ENCODE data around the gene SCRT2. TPM values are rescaled to one million over a fixed set of nuclear protein-coding genes. Genes with fewer than 3 reads are reported as not detected.
"Not testable (repeated sequence)": the region's sequence is repeated elsewhere in the genome, so short reads cannot be mapped to it uniquely, and the experiment has no call there.

SCRT2 gene
- under 1 TPM; 0.04 to 0.10 (median 0.06) TPM for polyA plus RNA-seq (ENCODE audit: insufficient read length in 3 of 3)

GRCh38 chr20:675453-676314 lies at the start of gene SCRT2:
Gene SCRT2, minus strand, starts transcription at chr20:675802. Its CDS starts 201 bp downstream, at chr20:675601.
- DNase-seq (ENCODE audit: low read depth in 3 of 3, low spot score in 2 of 3): peak in 1 of 3 donors; percentile 59

- not testable (repeated sequence) for DNase-seq (ENCODE audit: low read depth in 3 of 3, low spot score in 2 of 3)
Observed at GRCh38 chr20:724797-725196, 49.2 kb upstream of the SCRT2 start.

GRCh38 chr20:723756-724155 lies 48.2 kb upstream of the SCRT2 start:
- no peak for DNase-seq (ENCODE audit: low read depth in 3 of 3, low spot score in 2 of 3)

- no peak for DNase-seq (ENCODE audit: low read depth in 3 of 3, low spot score in 2 of 3)
Observed at GRCh38 chr20:722822-723644, 47.4 kb upstream of the SCRT2 start.

GRCh38 chr20:721876-722275 lies 46.3 kb upstream of the SCRT2 start:
- no peak for DNase-seq (ENCODE audit: low read depth in 3 of 3, low spot score in 2 of 3)

GRCh38 chr20:719816-720215 lies 44.2 kb upstream of the SCRT2 start:
- DNase-seq (ENCODE audit: low read depth in 3 of 3, low spot score in 2 of 3): no peak

GRCh38 chr20:719068-719467 lies 43.5 kb upstream of the SCRT2 start:
- no peak for DNase-seq (ENCODE audit: low read depth in 3 of 3, low spot score in 2 of 3)

GRCh38 chr20:717832-718231 lies 42.2 kb upstream of the SCRT2 start:
- no peak for DNase-seq (ENCODE audit: low read depth in 3 of 3, low spot score in 2 of 3)

GRCh38 chr20:717271-717670 lies 41.7 kb upstream of the SCRT2 start:
- DNase-seq (ENCODE audit: low read depth in 3 of 3, low spot score in 2 of 3): no peak

- DNase-seq (ENCODE audit: low read depth in 3 of 3, low spot score in 2 of 3): no peak
Observed at GRCh38 chr20:714453-714852, 38.9 kb upstream of the SCRT2 start.

GRCh38 chr20:711576-711975 lies 36.0 kb upstream of the SCRT2 start:
- DNase-seq (ENCODE audit: low read depth in 3 of 3, low spot score in 2 of 3): no peak

- no peak for DNase-seq (ENCODE audit: low read depth in 3 of 3, low spot score in 2 of 3)
Observed at GRCh38 chr20:710780-711450, 35.3 kb upstream of the SCRT2 start.

GRCh38 chr20:709991-710779 lies 34.6 kb upstream of the SCRT2 start:
- DNase-seq (ENCODE audit: low read depth in 3 of 3, low spot score in 2 of 3): no peak

- no peak for DNase-seq (ENCODE audit: low read depth in 3 of 3, low spot score in 2 of 3)
Observed at GRCh38 chr20:709423-709822, 33.8 kb upstream of the SCRT2 start.

- DNase-seq (ENCODE audit: low read depth in 3 of 3, low spot score in 2 of 3): no peak
Observed at GRCh38 chr20:708956-709355, 33.4 kb upstream of the SCRT2 start.

GRCh38 chr20:707451-708110 lies 32.0 kb upstream of the SCRT2 start:
- no peak for DNase-seq (ENCODE audit: low read depth in 3 of 3, low spot score in 2 of 3)

GRCh38 chr20:706366-706885 lies 30.8 kb upstream of the SCRT2 start:
- no peak for DNase-seq (ENCODE audit: low read depth in 3 of 3, low spot score in 2 of 3)

GRCh38 chr20:704726-705125 lies 29.1 kb upstream of the SCRT2 start:
- no peak for DNase-seq (ENCODE audit: low read depth in 3 of 3, low spot score in 2 of 3)

GRCh38 chr20:703426-703825 lies 27.8 kb upstream of the SCRT2 start:
- no peak for DNase-seq (ENCODE audit: low read depth in 3 of 3, low spot score in 2 of 3)

- no peak for DNase-seq (ENCODE audit: low read depth in 3 of 3, low spot score in 2 of 3)
Observed at GRCh38 chr20:703006-703405, 27.4 kb upstream of the SCRT2 start.
